GM18519 (cell line): ENCODE results near the gene GTF3C1.
"Not testable (repeated sequence)": the region's sequence is repeated elsewhere in the genome, so short reads cannot be mapped to it uniquely, and the experiment has no call there.

Experiments used
- ATAC-seq: cut with Tn5 transposase; IDR thresholded peaks from one replicate; pipeline ENCODE4 v1.9.1; 2021; ENCODE audit warnings: mild to moderate bottlenecking, moderate library complexity; ENCODE audit not compliant: unreplicated experiment, low FRiP score

GTF3C1 gene

GRCh38 chr16:27448532-27449433, 100.9 kb downstream of the GTF3C1 start:
- ATAC-seq: no peak

GRCh38 chr16:27447301-27447700, 102.4 kb downstream of the GTF3C1 start:
- ATAC-seq: no peak

GRCh38 chr16:27446721-27447120, 103.0 kb downstream of the GTF3C1 start:
- ATAC-seq: no peak

GRCh38 chr16:27445502-27446175, 104.1 kb downstream of the GTF3C1 start:
- ATAC-seq: no peak

- no peak for ATAC-seq
Measured at GRCh38 chr16:27444470-27444869, 105.2 kb downstream of the GTF3C1 start.

- no peak for ATAC-seq
Measured at GRCh38 chr16:27444015-27444414, 105.7 kb downstream of the GTF3C1 start.

GRCh38 chr16:27441998-27442397, 107.7 kb downstream of the GTF3C1 start:
- ATAC-seq: no peak

GRCh38 chr16:27441276-27441675, 108.4 kb downstream of the GTF3C1 start:
- no peak for ATAC-seq

GRCh38 chr16:27439271-27440018, 110.3 kb downstream of the GTF3C1 start:
- no peak for ATAC-seq

GRCh38 chr16:27437946-27438345, 111.8 kb downstream of the GTF3C1 start:
- ATAC-seq: no peak

GRCh38 chr16:27436921-27437650, 112.6 kb downstream of the GTF3C1 start:
- no peak for ATAC-seq

GRCh38 chr16:27436065-27436464, 113.6 kb downstream of the GTF3C1 start:
- no peak for ATAC-seq

- ATAC-seq: not testable (repeated sequence)
Measured at GRCh38 chr16:27435146-27435545, 114.6 kb downstream of the GTF3C1 start.

- no peak for ATAC-seq
Measured at GRCh38 chr16:27434141-27435051, 115.3 kb downstream of the GTF3C1 start.

- no peak for ATAC-seq
Measured at GRCh38 chr16:27433636-27434035, 116.1 kb downstream of the GTF3C1 start.

- ATAC-seq: not testable (repeated sequence)
Measured at GRCh38 chr16:27433191-27433590, 116.5 kb downstream of the GTF3C1 start.

- no peak for ATAC-seq
Measured at GRCh38 chr16:27432558-27432957, 117.2 kb downstream of the GTF3C1 start.

GRCh38 chr16:27431773-27432532, 117.8 kb downstream of the GTF3C1 start:
- ATAC-seq: no peak
